HG03342 (cell line): ENCODE results near the gene LMTK2.

Experiments used
- ATAC-seq: cut with Tn5 transposase; IDR thresholded peaks from one replicate; pipeline ENCODE4 v1.9.1; 2021; ENCODE audit warnings: mild to moderate bottlenecking, moderate library complexity; ENCODE audit not compliant: unreplicated experiment

Gene LMTK2

DNA sequence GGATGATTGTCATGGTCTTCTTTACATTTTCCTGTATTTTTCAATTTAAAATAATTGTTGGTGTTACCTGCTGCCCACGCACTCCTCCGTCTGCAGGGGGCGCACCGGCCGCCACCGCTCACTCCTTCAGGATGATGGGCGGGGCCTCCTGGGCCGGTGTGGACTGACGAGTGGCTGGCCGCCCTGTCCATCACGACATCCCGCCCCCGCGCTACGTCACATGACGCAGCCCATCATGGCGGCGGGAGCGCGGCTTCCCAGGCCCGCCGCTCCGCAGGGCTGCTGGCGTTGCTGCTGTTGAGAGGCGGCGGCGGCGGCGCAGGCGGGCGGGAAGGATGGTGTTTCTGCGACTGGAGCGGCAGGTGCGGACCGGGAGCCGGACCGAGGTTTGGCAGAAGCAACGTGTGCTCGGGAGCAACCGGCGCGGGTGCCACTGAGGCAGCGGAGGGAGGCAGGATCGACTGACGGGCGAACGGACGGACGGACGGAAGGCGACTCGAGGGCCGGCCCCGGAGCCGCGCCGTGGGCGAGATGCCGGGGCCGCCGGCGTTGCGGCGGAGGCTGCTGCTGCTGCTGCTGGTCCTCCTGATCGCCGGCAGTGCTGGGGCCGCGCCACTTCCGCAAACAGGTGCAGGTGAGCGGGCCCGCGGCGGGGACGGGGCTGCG is at the start of gene LMTK2:
LMTK2 (plus strand) TSS at position 216 of the 666 bp plus-strand sequence; CDS start at position 532, 316 bp downstream.
- peak; percentile 100 for ATAC-seq

DNA sequence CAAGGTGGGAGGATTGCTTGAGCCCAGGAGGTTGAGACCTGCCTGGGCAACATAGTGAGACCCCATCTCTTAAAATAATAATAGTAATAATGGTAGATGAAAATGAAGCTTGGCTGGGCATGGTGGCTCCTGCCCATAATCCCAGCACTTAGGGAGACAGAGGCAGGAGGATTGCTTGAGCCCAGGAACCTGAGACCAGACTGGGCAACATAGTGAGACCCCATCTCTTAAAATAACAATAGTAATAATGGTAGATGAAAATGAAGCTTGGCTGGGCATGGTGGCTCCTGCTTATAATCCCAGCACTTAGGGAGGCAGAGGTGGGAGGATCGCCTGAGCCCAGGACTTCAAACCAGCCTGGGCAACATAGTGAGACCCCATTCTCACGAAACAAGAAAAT is 49.5 kb upstream of the LMTK2 start:
- no peak for ATAC-seq

DNA sequence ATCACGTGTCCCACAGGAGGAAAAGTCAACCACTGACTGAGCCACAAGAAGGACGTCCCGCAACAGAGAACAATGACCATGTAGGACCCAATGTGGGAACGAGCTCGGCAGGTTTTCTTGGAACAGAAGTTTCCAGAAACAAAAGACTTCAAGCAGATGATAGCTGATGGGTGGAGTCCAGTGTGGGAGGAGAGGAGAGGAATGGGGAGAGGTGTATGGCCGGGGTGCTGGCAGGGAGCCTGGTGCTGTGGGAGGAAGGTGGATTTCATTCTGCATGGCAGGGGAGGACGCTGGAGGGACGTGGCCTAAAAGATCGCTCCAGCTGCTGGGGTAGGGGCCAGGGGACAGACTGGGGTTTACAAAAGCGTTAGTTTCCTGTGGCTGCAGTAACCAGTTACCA is 48.5 kb upstream of the LMTK2 start:
- no peak for ATAC-seq

DNA sequence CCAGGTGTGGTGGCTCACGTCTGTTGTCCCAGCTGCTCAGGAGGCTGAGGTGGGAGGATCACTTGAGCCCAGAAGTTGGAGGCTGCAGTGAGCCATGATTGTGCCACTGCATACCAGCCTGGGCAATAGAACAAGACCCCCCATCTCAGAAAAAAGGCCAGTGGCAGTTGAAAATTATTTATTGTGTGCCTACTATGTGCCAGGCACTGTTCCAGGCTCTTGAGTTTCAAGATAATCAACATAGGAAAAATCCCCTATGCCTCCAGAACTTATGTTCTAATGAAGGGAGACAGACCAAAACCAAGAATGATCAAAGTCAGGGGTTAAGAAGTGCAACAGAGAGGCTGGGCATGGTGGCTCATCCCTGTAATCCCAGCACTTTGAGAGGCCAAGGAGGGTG is 42.4 kb upstream of the LMTK2 start:
- no peak for ATAC-seq

DNA sequence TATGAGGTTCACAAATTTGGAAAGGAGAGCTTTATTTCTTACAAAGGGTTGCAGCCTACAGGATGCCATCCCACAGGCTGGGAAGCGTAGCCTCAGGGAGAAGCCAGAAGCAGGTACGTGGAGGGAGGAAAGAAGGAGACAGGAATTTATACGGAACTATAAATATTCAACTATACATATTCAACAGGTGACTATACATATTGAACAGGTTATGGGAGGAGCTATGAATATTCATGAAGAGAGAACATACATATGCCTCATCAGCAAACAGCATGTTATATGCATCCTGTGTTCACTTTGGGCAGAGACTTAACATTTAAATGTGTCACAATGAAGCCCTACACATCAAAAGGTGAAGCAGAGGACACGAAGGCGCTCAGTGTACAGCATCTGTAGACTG is 40.5 kb upstream of the LMTK2 start:
- ATAC-seq = no peak

DNA sequence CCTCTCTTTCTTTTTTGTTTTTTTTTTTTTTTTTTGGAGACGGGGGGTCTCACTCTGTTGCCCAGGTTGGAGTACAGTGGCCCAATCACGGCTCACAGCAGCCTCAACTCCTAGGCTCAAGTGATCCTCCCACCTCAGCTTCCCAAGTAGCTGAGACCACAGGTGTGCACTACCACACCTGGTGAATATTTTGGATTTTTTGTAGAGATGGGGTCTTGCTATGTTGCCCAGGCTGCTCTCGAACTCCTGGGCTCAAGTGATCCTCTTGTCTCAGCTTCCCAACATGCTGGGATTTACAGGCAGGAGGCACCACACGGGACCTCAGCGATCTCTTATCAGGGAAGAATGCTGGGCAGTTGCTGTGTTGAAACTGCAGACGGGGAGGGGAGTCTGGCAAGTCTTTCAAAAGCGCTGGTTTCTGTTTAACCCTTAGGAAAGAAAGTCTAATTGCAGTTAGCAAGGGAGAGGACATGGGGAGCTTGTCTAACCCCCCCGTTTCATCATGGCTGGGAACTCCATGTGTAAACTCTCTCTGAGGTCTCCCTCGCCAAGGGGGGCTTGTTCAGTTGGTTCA is 39.6 kb upstream of the LMTK2 start:
- no peak for ATAC-seq

DNA sequence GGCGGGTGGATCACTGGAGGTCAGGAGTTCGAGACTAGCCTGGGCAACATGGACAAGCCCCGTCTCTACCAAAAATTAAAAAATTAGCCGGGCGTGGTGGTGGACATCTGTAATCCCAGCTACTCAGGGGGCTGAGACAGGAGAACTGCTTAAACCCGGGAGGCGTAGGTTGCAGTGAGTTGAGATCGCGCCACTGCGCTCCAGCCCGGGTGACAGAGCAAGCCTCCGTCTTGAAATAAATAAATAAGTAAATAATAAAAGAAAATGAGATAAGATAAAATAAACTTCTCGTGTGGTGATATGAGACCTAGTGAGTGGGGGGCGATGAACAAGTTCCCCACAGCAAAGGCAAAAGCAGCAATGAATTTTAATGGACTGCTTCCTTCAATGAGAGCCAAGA is 33.6 kb upstream of the LMTK2 start:
- no peak for ATAC-seq

DNA sequence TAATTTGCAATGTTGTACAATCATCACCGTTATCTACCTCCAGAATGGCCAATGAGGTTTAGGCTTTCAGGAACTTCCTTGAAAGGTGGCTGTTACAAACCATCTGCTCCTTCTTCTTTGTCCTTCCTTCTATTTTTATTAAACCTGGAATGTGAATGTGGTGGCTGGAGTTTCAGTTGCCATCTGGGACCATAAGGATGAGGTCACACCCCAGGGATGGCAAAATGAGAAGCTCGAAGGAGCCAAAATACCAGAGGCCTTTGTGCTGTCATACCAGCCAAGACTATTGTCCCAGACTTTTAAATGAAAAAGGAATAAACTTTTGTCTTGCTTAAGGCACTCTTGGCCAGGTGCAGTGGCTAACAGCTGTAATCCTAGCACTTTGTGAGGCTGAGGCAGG is 30.9 kb upstream of the LMTK2 start:
- ATAC-seq = no peak

DNA sequence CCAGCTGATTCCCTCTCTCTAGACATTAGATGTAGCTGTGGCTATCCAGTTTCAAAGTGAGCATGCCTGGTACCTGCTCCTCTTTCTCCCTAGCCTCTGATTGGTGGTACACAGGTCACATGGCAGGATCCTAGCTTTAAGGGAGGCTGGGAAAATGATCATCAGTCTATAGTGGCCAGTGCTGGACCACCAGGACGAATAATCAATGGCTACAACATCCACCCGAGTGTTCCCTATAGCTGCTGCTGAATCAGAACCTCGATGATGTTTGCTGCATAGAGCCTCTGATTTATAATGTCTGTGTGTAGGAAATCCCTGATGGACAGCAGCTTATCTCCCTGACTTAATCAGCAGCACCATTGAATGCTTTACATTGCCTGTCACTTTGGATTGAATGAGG is 28.9 kb upstream of the LMTK2 start:
- ATAC-seq = no peak

DNA sequence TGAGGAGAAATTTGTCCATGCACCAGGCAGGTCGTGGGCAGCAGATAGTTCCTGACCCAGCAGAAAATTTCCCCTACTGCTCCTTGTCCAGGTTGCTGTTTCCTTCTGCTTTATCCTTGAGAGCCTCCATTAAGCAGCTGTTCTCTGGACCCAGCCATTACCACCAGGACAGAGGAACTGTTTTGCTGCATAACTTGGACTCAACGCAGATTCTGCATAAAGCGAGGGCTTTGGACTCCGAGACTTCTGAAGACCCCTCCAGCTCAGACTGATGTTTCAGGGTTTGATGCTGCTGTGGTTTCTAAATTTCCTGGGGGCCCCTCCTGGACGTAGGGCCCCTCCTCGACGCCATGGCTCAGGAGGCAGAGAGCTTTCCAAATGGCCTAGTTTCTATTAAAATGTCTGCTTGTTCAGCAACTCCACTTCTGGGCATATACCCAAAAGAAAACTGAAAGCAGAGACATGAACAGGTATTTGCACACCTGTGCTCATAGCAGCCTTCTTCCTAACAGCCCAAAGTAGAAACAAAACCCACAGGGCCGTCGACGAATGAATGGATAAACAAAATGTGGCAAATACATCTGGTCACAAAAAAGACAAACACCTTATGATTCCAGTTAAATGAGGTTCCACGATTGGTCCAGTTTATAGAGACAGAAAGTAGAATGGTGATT is 28.3 kb upstream of the LMTK2 start:
- no peak for ATAC-seq

DNA sequence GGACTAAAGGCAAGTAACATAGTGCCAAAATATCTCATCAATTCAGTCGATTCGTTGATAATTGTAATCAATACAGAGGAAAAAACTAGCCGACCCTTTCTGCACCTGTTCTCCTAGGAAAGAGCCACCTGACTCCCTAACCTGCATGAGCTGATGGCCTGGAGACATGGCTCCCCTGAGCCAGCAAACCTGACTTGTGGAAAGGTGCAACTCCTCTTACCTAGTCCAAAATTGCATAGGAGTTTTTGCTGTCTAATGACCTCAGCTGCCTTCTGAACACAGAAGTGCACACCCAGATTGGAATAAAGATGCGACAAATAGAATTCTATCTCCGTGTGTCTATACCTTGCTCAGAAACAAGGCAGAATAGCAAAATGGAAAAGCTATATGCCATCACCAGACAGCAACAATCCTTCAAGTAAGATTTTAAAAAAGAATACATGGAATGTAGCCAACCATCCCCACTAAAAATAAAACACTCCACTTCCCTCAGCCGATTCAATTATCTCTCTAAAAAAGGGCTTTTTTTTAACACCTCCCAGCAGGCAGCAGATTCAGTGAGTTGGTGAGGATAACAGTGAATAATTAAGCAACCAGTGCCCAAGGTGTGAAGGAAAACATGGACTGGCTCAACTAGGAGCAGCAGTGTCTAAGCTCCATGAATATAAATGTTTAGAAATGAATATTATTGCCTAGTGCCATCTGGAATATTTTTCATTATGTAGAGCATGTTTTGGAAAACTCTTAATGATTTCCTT is 26.6 kb upstream of the LMTK2 start:
- ATAC-seq = no peak

DNA sequence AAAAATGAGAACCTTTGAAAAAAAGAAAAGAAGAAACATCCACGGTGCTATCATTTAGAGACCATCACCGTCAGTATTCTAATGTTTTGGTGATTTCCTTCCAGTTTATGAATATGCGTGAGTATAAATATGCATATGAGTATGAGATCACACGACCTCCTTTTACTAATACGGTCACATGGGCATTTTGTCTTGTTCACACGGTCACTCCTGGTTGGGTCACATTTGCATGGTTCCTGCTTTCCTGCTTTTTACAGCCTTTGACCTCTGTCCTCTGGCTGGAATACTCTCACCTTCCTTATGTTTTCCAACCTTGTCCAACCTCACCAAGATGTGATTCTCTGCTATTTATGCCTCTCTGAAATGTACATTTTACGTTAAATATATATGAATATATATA is 25.3 kb upstream of the LMTK2 start:
- ATAC-seq = no peak

DNA sequence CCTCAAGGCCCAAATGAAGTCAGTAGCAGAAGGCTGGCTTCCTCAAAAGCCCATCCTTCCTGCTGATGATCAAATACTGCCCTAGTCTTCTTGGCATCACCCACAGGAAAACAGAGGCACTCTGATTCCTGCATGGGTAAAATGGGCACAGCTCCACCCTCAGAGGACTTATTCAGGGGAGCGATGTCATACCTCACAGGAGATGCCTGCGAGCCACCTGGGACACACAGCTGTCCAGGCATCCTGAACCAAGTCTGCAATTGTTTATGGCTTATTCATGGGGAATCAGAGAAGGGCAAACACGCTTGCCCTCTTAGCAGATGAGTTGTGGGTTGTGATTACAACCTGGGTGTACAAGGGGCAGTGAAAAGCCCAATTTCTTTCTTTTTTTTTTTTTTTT is 22.0 kb upstream of the LMTK2 start:
- ATAC-seq = no peak

DNA sequence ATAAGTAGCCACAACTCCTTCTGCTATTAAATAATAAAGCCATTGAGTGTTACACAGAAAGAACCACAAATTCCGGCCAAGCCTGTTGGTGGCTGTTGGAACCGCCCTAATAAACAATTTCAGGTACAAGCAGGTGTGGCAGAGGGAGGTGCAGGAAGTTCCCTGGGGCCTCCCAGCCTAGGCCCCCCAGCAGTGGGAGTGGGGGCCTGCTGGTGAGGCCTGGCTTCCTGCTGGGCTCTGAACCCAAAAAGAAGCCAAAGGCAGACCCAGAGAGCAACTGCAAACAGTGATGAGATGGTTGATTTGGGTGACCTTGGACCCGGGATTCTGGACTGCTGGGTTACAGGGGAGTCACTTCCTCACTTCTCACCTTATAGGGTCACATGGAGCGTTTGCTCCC is 21.0 kb upstream of the LMTK2 start:
- no peak for ATAC-seq

DNA sequence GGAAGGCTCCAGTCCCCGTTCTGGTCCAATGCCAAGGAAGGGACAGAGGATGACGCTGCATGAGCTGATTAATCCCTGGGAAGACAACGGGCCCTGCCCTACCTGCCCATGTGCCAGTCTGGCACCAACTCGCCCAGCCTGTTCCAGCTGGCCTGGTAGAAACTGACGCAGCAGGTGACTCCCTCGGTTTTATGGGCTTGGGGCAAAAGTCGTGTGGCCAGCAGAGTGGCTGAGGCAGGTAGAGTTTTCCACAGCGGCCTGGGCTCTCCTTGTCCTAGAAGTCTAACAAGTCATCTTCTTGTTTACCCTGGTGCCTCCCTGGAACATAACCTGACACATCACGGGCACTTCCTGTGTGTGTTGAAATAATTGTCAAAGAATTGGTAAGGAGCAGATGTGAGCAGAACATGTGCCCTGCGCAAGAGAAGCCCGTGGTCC is 20.4 kb upstream of the LMTK2 start:
- ATAC-seq = no peak

DNA sequence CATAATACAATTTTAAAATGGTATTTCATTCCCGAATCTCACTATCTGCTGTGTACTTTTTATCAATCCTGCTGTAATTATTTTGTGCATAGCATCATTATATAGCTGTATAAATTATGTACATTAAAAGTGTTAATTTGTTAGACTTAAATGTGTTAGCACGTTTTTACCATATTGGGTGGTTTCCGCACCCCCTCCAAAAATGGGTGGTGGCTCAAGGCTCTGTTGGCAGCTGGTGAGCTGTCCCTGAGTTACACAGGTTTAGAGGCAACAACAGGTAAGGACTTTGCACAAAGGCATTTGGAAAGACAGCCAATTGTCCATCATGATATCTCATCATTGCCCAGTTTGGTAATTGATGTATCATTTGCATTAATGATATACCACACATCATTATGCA is 18.6 kb upstream of the LMTK2 start:
- no peak for ATAC-seq

DNA sequence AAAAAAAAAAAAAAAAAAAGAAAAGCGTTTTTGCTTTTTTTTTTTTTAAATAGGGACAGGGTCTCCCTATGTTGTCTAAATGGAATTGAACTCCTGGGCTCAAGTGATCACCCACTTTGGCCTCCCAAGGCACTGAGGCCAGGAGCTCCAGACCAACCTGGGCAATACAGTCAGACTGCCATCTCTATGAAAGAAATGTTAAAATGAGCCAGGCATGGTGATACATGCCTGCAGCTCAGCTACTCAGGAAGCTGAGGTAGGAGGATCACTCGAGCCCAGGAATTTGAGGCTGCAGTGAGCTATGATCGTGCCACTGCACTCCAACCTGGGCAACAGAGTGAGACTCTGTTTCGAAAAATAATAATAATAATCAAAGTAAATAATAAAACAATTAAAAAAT is 16.5 kb upstream of the LMTK2 start:
- ATAC-seq = no peak

DNA sequence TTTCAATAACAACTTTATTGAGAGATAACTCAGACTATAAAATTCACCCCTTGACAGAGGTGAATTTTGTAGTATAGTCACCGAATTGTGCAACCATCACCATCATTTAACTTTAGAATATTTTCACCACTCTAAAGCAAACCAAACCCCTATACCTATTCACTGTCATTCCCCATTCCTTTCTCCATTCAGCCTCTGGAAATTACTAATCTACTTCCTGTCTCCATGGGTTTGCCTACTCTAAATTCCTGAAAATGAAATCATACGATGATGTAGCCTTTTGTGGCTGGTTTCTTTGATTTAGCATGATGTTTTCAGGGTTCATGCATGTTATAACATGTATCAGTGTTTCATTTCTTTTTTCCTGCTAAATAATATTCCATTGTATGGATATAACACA is 15.6 kb upstream of the LMTK2 start:
- ATAC-seq = no peak

DNA sequence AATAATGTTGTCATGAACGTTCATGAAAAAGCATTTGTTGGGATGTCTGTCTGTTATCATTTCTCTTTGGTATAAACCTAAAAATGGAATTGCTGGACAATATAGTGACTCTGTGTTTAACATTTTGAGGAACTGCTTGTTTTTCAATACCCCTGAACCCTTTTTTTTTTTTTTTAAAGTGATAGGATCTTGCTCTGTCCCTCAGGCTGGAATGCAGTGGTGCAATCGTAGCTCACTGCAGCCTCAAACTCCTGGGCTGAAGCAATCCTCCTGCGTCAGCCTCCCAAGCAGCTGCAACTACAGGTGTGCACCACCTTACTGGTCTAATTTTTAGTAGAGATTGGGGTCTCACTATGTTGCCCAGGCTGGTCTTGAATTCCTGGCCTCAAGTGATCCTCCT is 15.1 kb upstream of the LMTK2 start:
- ATAC-seq = no peak

DNA sequence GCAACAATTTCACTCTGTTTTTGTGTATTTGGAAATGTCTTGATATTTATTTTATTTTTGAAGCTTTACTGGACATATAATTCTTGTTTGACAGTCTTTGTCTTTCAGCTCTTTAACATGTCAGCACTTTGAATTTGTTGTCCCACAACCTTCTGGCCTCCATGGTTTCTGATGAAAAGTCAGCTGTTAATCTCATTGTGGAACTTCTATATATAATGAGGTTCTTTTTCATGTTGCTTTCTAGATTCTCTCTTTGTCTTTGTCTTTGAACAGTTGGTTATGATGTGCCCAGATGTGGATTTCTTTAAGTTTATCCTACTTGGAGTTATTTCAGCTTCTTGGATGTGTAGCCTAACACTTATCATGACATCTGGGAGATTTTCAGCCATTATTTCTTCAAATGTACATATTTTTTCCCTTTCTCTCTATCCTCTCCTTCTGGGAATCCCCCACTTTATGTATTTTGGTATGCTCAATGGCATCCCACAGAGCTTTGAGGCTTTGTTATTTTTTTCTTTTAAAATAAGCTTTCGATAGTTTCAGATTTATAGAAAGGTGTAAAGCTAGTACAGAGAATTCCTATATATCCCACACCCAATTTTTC is 9.5 kb upstream of the LMTK2 start:
- ATAC-seq = no peak

DNA sequence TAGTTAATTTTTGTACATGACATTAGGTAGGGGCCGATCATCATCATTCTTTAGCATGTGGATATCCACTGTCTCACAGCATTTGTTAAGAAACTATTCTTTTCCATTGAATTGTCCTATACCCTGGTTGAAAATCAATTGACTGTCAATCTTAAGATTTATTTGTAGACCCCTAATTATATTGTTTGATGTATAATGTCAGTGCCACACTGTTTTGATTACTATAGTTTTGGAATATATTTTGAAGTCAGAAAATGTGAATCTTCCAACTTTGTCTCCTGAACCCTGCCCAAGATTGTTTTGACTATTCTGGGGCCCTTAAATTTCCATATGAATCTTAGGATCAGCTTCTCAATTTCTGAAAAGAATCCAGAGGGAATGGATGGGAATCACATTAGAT is 6.6 kb upstream of the LMTK2 start:
- ATAC-seq = no peak
